H1 (cell line): ENCODE measurements around the gene HNRNPA1. TPM values are rescaled to one million over a fixed set of nuclear protein-coding genes. Genes with fewer than 3 reads are reported as not detected.

Experiments used
- ASH2L ChIP-seq: fragments of 200-600, 300-600 bp; sonication (generic); IDR thresholded peaks from one replicate; pipeline ENCODE4 v1.7.1; 2017; ENCODE audit warnings: low read length
- BACH1 ChIP-seq: IDR thresholded peaks from 2 replicates; pipeline ENCODE4 v1.6.1; 2012; ENCODE audit warnings: low read length, improper control_type of control experiment
- CBX8 ChIP-seq: fragments of 300-800, 300-1000 bp; sonication (generic); IDR thresholded peaks from 2 replicates; pipeline ENCODE4 v1.7.1; 2016; ENCODE audit warnings: low read depth, low read length, borderline replicate concordance
- CEBPB ChIP-seq: IDR thresholded peaks from 2 replicates; pipeline ENCODE4 v1.6.1; 2012; ENCODE audit warnings: low read depth, low read length
- CHD1 ChIP-seq: IDR thresholded peaks from 2 replicates; pipeline ENCODE4 v1.6.1; 2012; ENCODE audit warnings: low read depth, low read length, improper control_type of control experiment
- EGR1 ChIP-seq: IDR thresholded peaks from 2 replicates; pipeline ENCODE4 v1.6.1; 2011; ENCODE audit warnings: low read depth, low read length, borderline replicate concordance
- EZH2 ChIP-seq: fragments of 200-600 bp; sonication (generic); IDR thresholded peaks from 2 replicates; pipeline ENCODE4 v1.7.1; 2012; ENCODE audit warnings: low read depth, mild to moderate bottlenecking, moderate library complexity, low read length, inconsistent platforms; ENCODE audit not compliant: severe bottlenecking
- FOSL1 ChIP-seq: IDR thresholded peaks from 2 replicates; pipeline ENCODE4 v1.6.1; 2011; ENCODE audit warnings: mild to moderate bottlenecking, low read depth, low read length, moderate library complexity; ENCODE audit not compliant: insufficient read depth
- HDAC6 ChIP-seq: IDR thresholded peaks from one replicate; pipeline ENCODE4 v1.7.1; 2012; ENCODE audit warnings: low read depth, mild to moderate bottlenecking, inconsistent platforms, low read length, moderate library complexity
- KDM1A ChIP-seq: fragments of 200-600, 300-600 bp; sonication (generic); IDR thresholded peaks from 2 replicates; pipeline ENCODE4 v1.7.1; 2016; ENCODE audit warnings: mild to moderate bottlenecking, low read length, borderline replicate concordance
- NANOG ChIP-seq: IDR thresholded peaks from 2 replicates; pipeline ENCODE4 v1.6.1; 2011; ENCODE audit warnings: low read length, low read depth, mild to moderate bottlenecking, inconsistent platforms; ENCODE audit not compliant: insufficient read depth, poor library complexity, severe bottlenecking
- PHF8 ChIP-seq: fragments of 200-600 bp; sonication (generic); conservative IDR thresholded peaks from 2 replicates; pipeline ENCODE4 v1.7.1; 2012; ENCODE audit warnings: low read depth, mild to moderate bottlenecking, inconsistent platforms, low read length, moderate library complexity
- POLR2AphosphoS5 ChIP-seq: IDR thresholded peaks from 2 replicates; pipeline ENCODE4 v1.6.1; 2011; ENCODE audit warnings: low read depth, low read length
- POU5F1 ChIP-seq: IDR thresholded peaks from 2 replicates; pipeline ENCODE4 v1.6.1; 2011; ENCODE audit warnings: low read depth, mild to moderate bottlenecking, low read length, moderate library complexity
- RNF2 ChIP-seq: fragments of 200-900, 300-1000 bp; sonication (generic); IDR thresholded peaks from 2 replicates; pipeline ENCODE4 v1.7.1; 2016; ENCODE audit warnings: borderline replicate concordance, low read depth, mild to moderate bottlenecking, antibody characterized with exemption, low read length; ENCODE audit not compliant: poor library complexity, severe bottlenecking; ENCODE audit errors: missing control alignments
- SIRT6 ChIP-seq: IDR thresholded peaks from one replicate; pipeline ENCODE4 v1.7.1; 2012; ENCODE audit warnings: low read length, inconsistent platforms
- SP2 ChIP-seq: IDR thresholded peaks from 2 replicates; pipeline ENCODE4 v1.6.1; 2012; ENCODE audit warnings: mild to moderate bottlenecking, low read length, inconsistent platforms
- SP4 ChIP-seq: IDR thresholded peaks from 2 replicates; pipeline ENCODE4 v1.6.1; 2012; ENCODE audit warnings: low read length, inconsistent platforms
- SUZ12 ChIP-seq: fragments of 200-600 bp; sonication (generic); IDR thresholded peaks from 2 replicates; pipeline ENCODE4 v1.6.1; 2012; ENCODE audit warnings: mild to moderate bottlenecking, inconsistent platforms, low read length, moderate library complexity, mixed read lengths
- TBP ChIP-seq: IDR thresholded peaks from 2 replicates; pipeline ENCODE4 v1.6.1; 2011; ENCODE audit warnings: low read depth, low read length, improper control_type of control experiment
- TEAD4 ChIP-seq: IDR thresholded peaks from 2 replicates; pipeline ENCODE4 v1.6.1; 2012; ENCODE audit warnings: low read depth, low read length, inconsistent platforms, mixed read lengths
- ZNF274 ChIP-seq: IDR thresholded peaks from 2 replicates; pipeline ENCODE4 v1.7.0; 2012; ENCODE audit warnings: low read length, borderline replicate concordance; ENCODE audit errors: extremely low read depth
- polyA plus RNA-seq, 7 experiments: library from polyadenylated mRNA; depleted of rRNA in 3 of 7; stranded (reverse) in 5 of 7; unstranded in 2 of 7; fragments of >200 nt in 5 of 7; fragments of 200-250 nt in 2 of 7; gene quantifications; 1 replicate in 5 of 7; 2 replicates in 1 of 7; 4 replicates in 1 of 7; pipeline versions ENCODE4 v1.2.1 to v1.2.3, GENCODE V29; 2011 to 2013; ENCODE audit warnings: missing spikeins in 2 of 7, mixed read lengths in 2 of 7
- total RNA-seq: library from RNA; stranded (reverse); fragmentation: NEBNext Ultra II Directional; extraction: Animal tissue kit (Norgen Biotek cat#: 25700); gene quantifications from 2 replicates; pipeline ENCODE4 v1.2.1, GENCODE V29; 2021
- TF ChIP-seq, protein P1 (sequence below): IDR thresholded peaks from 2 replicates; pipeline ENCODE4 v1.6.1; 2012; ENCODE audit warnings: inconsistent platforms
- TF ChIP-seq, protein P2 (sequence below): IDR thresholded peaks from 2 replicates; pipeline ENCODE4 v1.6.1; 2011; ENCODE audit warnings: low read length, improper control_type of control experiment

The HNRNPA1 gene
- total and polyA plus RNA-seq, 2 of the 8 experiments (the other 6 are each of a cell fraction or from before 2014, with no cell fraction given): 835 to 2,738 TPM

DNA sequence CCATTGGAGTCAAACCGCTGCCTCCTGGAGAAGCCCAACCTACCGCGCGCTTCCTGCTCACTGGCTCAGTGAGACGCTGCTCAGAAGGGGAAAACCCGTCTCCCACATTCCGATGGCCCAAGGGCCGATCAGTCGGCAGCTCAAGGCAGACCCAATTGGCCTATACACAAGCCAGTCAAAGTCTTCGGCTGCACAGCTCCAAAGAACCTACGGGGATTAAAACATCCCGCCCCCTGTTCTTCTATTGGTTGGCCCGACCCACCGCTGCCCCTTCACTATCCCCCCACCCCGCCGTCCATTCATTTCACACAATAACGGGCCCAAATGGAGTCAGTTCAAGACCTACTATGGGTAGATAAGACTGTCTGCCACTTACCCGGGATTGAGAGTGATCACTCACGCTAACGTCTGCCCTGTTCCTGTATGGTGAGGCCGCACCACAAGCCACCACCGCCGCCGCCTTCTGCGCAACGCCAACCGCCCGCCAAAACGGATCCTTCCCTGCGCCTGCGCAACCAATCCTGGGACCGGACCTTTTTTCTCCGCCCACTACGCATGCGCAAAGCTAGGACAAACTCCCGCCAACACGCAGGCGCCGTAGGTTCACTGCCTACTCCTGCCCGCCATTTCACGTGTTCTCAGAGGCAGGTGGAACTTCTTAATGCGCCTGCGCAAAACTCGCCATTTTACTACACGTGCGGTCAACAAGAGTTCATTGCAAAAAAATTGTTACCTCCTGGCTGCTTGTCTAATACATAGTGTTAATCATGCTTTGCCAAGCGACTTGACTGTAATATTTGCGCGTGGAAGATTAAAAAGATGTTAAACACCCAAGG lies 676 bp upstream of the HNRNPA1 start, which contains the start of gene CBX5 (continued):
- TF ChIP-seq TBP (peak; percentile 97), ASH2L (no peak), SP4 (peak; percentile 91; the same call in 1 of the 2 replicates), CHD1 (no peak; the same call in none of the 2 replicates), ZNF274 (no peak), POLR2AphosphoS5 (peak; percentile 95), RNF2 (no peak), TEAD4 (peak; percentile 92), PHF8 (peak; percentile 96), SP2 (peak; percentile 66), NANOG (peak; percentile 31), HDAC6 (no peak), SIRT6 (no peak), POU5F1 (no peak), KDM1A (no peak), FOSL1 (no peak), BACH1 (no peak), CBX8 (no peak), CEBPB (no peak), EGR1 (no peak), SUZ12 (no peak), EZH2 (no peak)
- TF ChIP-seq, protein P1, sequence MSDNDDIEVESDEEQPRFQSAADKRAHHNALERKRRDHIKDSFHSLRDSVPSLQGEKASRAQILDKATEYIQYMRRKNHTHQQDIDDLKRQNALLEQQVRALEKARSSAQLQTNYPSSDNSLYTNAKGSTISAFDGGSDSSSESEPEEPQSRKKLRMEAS: peak; percentile 96
- TF ChIP-seq, protein P2, sequence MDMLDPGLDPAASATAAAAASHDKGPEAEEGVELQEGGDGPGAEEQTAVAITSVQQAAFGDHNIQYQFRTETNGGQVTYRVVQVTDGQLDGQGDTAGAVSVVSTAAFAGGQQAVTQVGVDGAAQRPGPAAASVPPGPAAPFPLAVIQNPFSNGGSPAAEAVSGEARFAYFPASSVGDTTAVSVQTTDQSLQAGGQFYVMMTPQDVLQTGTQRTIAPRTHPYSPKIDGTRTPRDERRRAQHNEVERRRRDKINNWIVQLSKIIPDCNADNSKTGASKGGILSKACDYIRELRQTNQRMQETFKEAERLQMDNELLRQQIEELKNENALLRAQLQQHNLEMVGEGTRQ: no peak; the same call in 1 of the 2 replicates
